HEK293T (cell line): Measurements from ENCODE around the gene WNT9B.

Experiments
- CTCF ChIA-PET: fragments of 350-600 bp; formaldehyde crosslinking; extraction: SDS; loops from one replicate; lab custom pipeline; 2021; ENCODE audit warnings: antibody characterized with exemption, inconsistent platforms; lab: Yijun Ruan, JAX
- POLR2A ChIA-PET: fragments of 350-600 bp; formaldehyde crosslinking; extraction: SDS; loops from one replicate; lab custom pipeline; 2020; ENCODE audit warnings: antibody characterized with exemption, inconsistent platforms; lab: Yijun Ruan, JAX
- DNase-seq: peaks from one replicate; pipeline ENCODE4 v3.0.0; 2012; ENCODE audit warnings: mixed read lengths; ENCODE audit errors: extremely low spot score
- ARNT ChIP-seq: fragments of 450-650 bp; IDR thresholded peaks from 2 replicates; pipeline ENCODE4 v1.6.1; 2017; ENCODE audit warnings: mild to moderate bottlenecking
- BHLHE40 ChIP-seq: fragments of 450-650 bp; IDR thresholded peaks from 2 replicates; pipeline ENCODE4 v1.6.1; 2016; ENCODE audit warnings: mild to moderate bottlenecking, moderate library complexity, borderline replicate concordance
- CTBP1 ChIP-seq: fragments of 450-650 bp; IDR thresholded peaks from 2 replicates; pipeline ENCODE4 v1.6.1; 2016; ENCODE audit warnings: borderline replicate concordance
- ELF4 ChIP-seq: fragments of 450-650 bp; IDR thresholded peaks from 2 replicates; pipeline ENCODE4 v1.6.1; 2017; ENCODE audit warnings: antibody characterized with exemption
- FOXA1 ChIP-seq: fragments of 450-650 bp; IDR thresholded peaks from 2 replicates; pipeline ENCODE4 v1.6.1; 2016; ENCODE audit warnings: mild to moderate bottlenecking
- FOXK2 ChIP-seq: fragments of 450-650 bp; IDR thresholded peaks from 2 replicates; pipeline ENCODE4 v1.6.1; 2016; ENCODE audit warnings: mild to moderate bottlenecking
- FOXM1 ChIP-seq: fragments of 450-650 bp; IDR thresholded peaks from 2 replicates; pipeline ENCODE4 v1.6.1; 2017; ENCODE audit warnings: mild to moderate bottlenecking, borderline replicate concordance
- HDGF ChIP-seq: fragments of 450-650 bp; IDR thresholded peaks from 2 replicates; pipeline ENCODE4 v1.6.1; 2017; ENCODE audit warnings: antibody characterized with exemption, borderline replicate concordance
- L3MBTL2 ChIP-seq: fragments of 450-650 bp; conservative IDR thresholded peaks from 2 replicates; pipeline ENCODE4 v1.6.1; 2016; ENCODE audit warnings: mild to moderate bottlenecking
- LEF1 ChIP-seq: fragments of 450-650 bp; IDR thresholded peaks from 2 replicates; pipeline ENCODE4 v1.6.1; 2017; ENCODE audit warnings: mild to moderate bottlenecking, borderline replicate concordance
- NFRKB ChIP-seq: fragments of 450-650 bp; IDR thresholded peaks from 2 replicates; pipeline ENCODE4 v1.6.1; 2016; ENCODE audit warnings: mild to moderate bottlenecking, moderate library complexity
- SP1 ChIP-seq: fragments of 450-650 bp; IDR thresholded peaks from 2 replicates; pipeline ENCODE4 v1.6.1; 2017
- SUZ12 ChIP-seq: fragments of 450-650 bp; IDR thresholded peaks from 2 replicates; pipeline ENCODE4 v1.6.1; 2016; ENCODE audit warnings: mild to moderate bottlenecking
- TARDBP ChIP-seq: fragments of 450-650 bp; IDR thresholded peaks from 2 replicates; pipeline ENCODE4 v1.6.1; 2016
- ZNF384 ChIP-seq: fragments of 450-650 bp; IDR thresholded peaks from 2 replicates; pipeline ENCODE4 v1.6.1; 2016
- TF ChIP-seq, protein P1 (sequence below): fragments of 450-650 bp; IDR thresholded peaks from 2 replicates; pipeline ENCODE4 v1.6.1; 2016

WNT9B gene

GRCh38 chr17:46811978-46812583 lies 39.3 kb upstream of the WNT9B start:
- POLR2A ChIA-PET = interaction anchor here (0.6 kb wide), 1 partner anchor 388 kb away, joined by 3 read pairs; no protein-coding TSS in a partner anchor
- TF ChIP-seq, protein P1, sequence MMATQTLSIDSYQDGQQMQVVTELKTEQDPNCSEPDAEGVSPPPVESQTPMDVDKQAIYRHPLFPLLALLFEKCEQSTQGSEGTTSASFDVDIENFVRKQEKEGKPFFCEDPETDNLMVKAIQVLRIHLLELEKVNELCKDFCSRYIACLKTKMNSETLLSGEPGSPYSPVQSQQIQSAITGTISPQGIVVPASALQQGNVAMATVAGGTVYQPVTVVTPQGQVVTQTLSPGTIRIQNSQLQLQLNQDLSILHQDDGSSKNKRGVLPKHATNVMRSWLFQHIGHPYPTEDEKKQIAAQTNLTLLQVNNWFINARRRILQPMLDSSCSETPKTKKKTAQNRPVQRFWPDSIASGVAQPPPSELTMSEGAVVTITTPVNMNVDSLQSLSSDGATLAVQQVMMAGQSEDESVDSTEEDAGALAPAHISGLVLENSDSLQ = no peak
- TF ChIP-seq ELF4 = no peak
- TF ChIP-seq ARNT = no peak
- no peak for TF ChIP-seq HDGF
- TF ChIP-seq FOXK2 = no peak
- no peak for TF ChIP-seq CTBP1
- no peak for TF ChIP-seq ZNF384
- TF ChIP-seq TARDBP = no peak
- no peak for TF ChIP-seq FOXM1
- no peak for TF ChIP-seq FOXA1
- TF ChIP-seq NFRKB = no peak
- no peak for TF ChIP-seq SP1
- no peak for TF ChIP-seq BHLHE40
- TF ChIP-seq SUZ12 = no peak
- no peak for TF ChIP-seq L3MBTL2
- TF ChIP-seq LEF1 = no peak
- no peak for DNase-seq
- CTCF ChIA-PET = interaction anchor here (0.8 kb wide), 1 partner anchor 30 kb away, joined by 3 read pairs; no protein-coding TSS in a partner anchor

DNA sequence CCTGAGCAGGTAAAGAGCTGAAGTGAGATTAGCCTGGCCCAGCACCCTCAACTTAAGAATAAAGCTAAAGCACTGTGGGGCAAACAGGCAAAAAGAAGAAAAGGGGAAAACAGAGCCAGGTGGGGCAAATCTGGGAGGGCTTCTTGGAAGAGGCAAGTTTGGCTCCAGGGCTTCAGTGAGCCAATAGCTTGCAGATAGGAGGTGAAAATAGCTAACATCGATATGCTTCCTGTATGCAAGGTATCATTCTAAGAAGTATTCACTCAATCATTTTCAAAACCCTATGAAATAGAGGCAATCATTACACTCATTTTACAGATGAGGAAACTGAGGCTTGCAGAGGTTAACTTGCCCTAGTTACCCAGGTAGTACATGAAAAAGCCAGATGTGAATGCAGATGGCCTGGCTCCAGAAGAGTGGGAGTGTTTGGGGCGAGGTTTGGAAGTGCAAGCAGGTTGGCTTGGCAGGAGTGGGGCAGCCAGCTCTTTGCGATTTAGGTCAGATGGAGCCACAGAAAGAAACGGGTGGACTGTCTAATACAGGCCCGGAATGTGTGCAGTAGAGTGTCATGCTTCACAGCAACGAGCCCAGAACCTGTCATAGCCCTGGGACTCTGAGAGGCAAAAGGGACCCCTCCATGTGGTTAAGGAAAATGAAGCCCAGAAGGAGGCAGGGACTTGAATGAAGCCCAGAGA lies 38.6 kb upstream of the WNT9B start:
- ChIA-PET CTCF (interaction anchor here (0.7 to 0.8 kb wide), 2 partner anchors 20 to 30 kb away, joined by 3 read pairs; no protein-coding TSS in a partner anchor), POLR2A (interaction anchor here (0.6 kb wide), 1 partner anchor 388 kb away, joined by 3 read pairs; no protein-coding TSS in a partner anchor)
- TF ChIP-seq TARDBP (no peak), BHLHE40 (no peak), FOXA1 (no peak), ZNF384 (no peak), SP1 (no peak), L3MBTL2 (no peak), FOXM1 (no peak), SUZ12 (no peak), ELF4 (no peak), LEF1 (no peak), NFRKB (no peak), HDGF (no peak), CTBP1 (no peak), ARNT (no peak), FOXK2 (no peak)
- TF ChIP-seq, protein P1 = no peak
- DNase-seq = no peak

DNA sequence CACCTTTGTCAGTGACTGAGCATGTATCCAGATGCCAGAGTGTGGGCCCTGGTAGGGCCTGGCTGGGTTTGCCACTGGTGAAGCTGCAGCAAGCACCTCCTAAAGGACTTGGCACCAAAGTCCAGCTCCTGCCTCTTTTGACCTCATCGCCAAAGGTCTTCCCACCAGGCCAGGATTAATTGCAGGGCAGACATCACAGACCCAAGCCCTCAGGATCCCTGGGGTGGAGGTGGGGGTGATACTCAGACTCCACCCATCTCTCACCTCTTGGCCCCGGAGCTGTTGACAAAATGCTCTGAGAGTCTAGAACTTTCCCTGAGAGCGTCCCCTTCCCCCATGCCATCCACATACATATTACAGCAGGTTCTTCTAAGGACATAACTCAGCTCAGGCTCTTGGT lies 37.5 kb upstream of the WNT9B start:
- TF ChIP-seq HDGF = no peak
- TF ChIP-seq ELF4 = no peak
- no peak for TF ChIP-seq ZNF384
- no peak for TF ChIP-seq NFRKB
- no peak for TF ChIP-seq BHLHE40
- no peak for TF ChIP-seq LEF1
- TF ChIP-seq CTBP1 = no peak
- TF ChIP-seq FOXM1 = no peak
- TF ChIP-seq TARDBP = no peak
- TF ChIP-seq SP1 = no peak

DNA sequence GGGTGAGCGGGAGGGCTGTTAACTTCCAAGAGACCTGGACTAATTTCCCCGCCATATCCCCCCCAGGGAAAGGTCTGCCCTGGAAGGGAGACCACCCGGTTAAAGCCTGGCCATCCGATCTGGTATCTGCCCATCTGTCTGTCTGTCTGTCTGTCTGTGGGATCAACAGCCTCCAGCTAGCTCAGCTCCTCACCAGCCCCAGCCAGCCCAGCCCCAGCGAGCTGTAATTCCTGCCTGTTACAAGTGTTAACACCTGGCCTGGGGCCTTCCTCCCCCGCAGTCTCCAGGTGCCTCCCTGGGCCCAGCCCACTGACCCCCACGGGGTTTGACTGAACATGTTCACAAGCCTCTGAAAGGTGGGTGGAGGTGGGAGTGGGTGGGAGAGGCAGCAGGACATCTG lies 36.9 kb upstream of the WNT9B start:
- ChIA-PET CTCF (interaction anchor here (1.5 kb wide), 1 partner anchor 21 kb away, joined by 6 read pairs; no protein-coding TSS in a partner anchor), POLR2A (interaction anchor here (0.9 kb wide), 1 partner anchor 17 kb away, joined by 3 read pairs; no protein-coding TSS in a partner anchor)
- TF ChIP-seq ZNF384 (no peak), SP1 (no peak), FOXK2 (no peak), ELF4 (no peak), FOXA1 (no peak), CTBP1 (no peak), HDGF (no peak), NFRKB (no peak), ARNT (no peak), TARDBP (no peak), FOXM1 (no peak), SUZ12 (no peak), BHLHE40 (no peak), L3MBTL2 (no peak), LEF1 (no peak)
- TF ChIP-seq, protein P1 = no peak
- no peak for DNase-seq

More for the DNA sequence above, 37.5 kb upstream of the WNT9B start:
- POLR2A ChIA-PET = interaction anchor here (0.9 kb wide), 1 partner anchor 17 kb away, joined by 3 read pairs; no protein-coding TSS in a partner anchor
- CTCF ChIA-PET = interaction anchor here (1.5 kb wide), 1 partner anchor 22 kb away, joined by 6 read pairs; no protein-coding TSS in a partner anchor
- DNase-seq = no peak
